KMS-11 (cell line): ENCODE data around the gene DNAI4.

Source experiments
- H2AFZ ChIP-seq: fragments of 200-600 bp; sonication (generic); 2 replicates; pipeline ENCODE4 v1.6.1; 2016; ENCODE audit warnings: antibody characterized with exemption, mixed run types, low read depth
- H3K27ac ChIP-seq: fragments of 200-600 bp; sonication (generic); 2 replicates; pipeline ENCODE4 v1.6.1; 2016; ENCODE audit warnings: mild to moderate bottlenecking, mixed run types
- H3K27me3 ChIP-seq: fragments of 200-600 bp; sonication (generic); 2 replicates; pipeline ENCODE4 v1.6.1; 2017; ENCODE audit warnings: mild to moderate bottlenecking, low read depth, mixed run types, moderate library complexity; ENCODE audit not compliant: insufficient read depth
- H3K36me3 ChIP-seq: fragments of 200-600 bp; sonication (generic); 2 replicates; pipeline ENCODE4 v1.6.1; 2017; ENCODE audit warnings: mild to moderate bottlenecking, mixed run types; ENCODE audit not compliant: insufficient read depth
- H3K4me1 ChIP-seq: fragments of 200-600 bp; sonication (generic); 2 replicates; pipeline ENCODE4 v1.6.1; 2016; ENCODE audit warnings: mild to moderate bottlenecking, low read depth, mixed run types; ENCODE audit not compliant: poor library complexity, severe bottlenecking
- H3K4me2 ChIP-seq: fragments of 200-600 bp; sonication (generic); 2 replicates; pipeline ENCODE4 v1.7.0; 2016; ENCODE audit warnings: mild to moderate bottlenecking, mixed run types
- H3K4me3 ChIP-seq: fragments of 200-600 bp; sonication (generic); IDR thresholded peaks from 2 replicates; pipeline ENCODE4 v1.6.1; 2017; ENCODE audit warnings: low read depth, low read length, mixed read lengths; ENCODE audit not compliant: insufficient read depth
- H3K79me2 ChIP-seq: fragments of 200-600 bp; sonication (generic); 2 replicates; pipeline ENCODE4 v1.6.1; 2016; ENCODE audit warnings: low read depth, mixed run types; ENCODE audit not compliant: insufficient read depth
- H3K9ac ChIP-seq: fragments of 200-600 bp; sonication (generic); 2 replicates; pipeline ENCODE4 v1.6.1; 2016; ENCODE audit warnings: mild to moderate bottlenecking, mixed run types
- H4K20me1 ChIP-seq: fragments of 200-600 bp; sonication (generic); 2 replicates; pipeline ENCODE4 v1.6.1; 2016; ENCODE audit warnings: mild to moderate bottlenecking, mixed run types; ENCODE audit not compliant: insufficient read depth
- TF ChIP-seq, protein P1 (sequence below): fragments of 200-600 bp; sonication (generic); conservative IDR thresholded peaks from 2 replicates; pipeline ENCODE4 v1.6.1; 2017; ENCODE audit warnings: low read depth, mild to moderate bottlenecking, antibody characterized with exemption, low read length, moderate library complexity, mixed read lengths

DNAI4 gene

DNA sequence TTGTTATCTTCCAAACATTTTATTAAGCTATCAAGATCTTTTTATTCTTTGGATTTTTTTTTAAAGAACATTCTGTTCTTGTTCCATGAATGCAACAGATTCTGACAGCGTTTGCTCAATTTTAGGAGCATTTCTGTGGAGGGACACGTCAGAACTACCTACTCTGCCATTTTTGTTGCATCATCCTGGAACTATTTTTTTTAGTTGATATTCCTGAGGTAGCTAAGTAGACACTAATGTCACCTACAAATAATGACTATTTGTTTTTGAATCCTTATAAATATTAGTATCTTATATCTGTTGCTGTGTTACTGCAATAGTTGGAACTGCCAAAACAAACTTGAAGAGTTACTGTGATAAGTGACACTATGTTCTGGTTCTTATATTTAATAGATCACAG, 57.2 kb downstream of the DNAI4 start:
- TF ChIP-seq, protein P1, sequence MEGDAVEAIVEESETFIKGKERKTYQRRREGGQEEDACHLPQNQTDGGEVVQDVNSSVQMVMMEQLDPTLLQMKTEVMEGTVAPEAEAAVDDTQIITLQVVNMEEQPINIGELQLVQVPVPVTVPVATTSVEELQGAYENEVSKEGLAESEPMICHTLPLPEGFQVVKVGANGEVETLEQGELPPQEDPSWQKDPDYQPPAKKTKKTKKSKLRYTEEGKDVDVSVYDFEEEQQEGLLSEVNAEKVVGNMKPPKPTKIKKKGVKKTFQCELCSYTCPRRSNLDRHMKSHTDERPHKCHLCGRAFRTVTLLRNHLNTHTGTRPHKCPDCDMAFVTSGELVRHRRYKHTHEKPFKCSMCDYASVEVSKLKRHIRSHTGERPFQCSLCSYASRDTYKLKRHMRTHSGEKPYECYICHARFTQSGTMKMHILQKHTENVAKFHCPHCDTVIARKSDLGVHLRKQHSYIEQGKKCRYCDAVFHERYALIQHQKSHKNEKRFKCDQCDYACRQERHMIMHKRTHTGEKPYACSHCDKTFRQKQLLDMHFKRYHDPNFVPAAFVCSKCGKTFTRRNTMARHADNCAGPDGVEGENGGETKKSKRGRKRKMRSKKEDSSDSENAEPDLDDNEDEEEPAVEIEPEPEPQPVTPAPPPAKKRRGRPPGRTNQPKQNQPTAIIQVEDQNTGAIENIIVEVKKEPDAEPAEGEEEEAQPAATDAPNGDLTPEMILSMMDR, result no peak
- Histone ChIP-seq H3K36me3 (no peaks in the 10 kb centered on the region), H3K4me2 (no peak overlapping the region), H3K9ac (no peak overlapping the region), H3K27ac (no peak overlapping the region), H3K79me2 (no peaks in the 10 kb centered on the region), H3K27me3 (no peaks in the 10 kb centered on the region), H3K4me3 (no peak overlapping the region), H2AFZ (no peak overlapping the region), H3K4me1 (no peaks in the 10 kb centered on the region), H4K20me1 (no peaks in the 10 kb centered on the region)

DNA sequence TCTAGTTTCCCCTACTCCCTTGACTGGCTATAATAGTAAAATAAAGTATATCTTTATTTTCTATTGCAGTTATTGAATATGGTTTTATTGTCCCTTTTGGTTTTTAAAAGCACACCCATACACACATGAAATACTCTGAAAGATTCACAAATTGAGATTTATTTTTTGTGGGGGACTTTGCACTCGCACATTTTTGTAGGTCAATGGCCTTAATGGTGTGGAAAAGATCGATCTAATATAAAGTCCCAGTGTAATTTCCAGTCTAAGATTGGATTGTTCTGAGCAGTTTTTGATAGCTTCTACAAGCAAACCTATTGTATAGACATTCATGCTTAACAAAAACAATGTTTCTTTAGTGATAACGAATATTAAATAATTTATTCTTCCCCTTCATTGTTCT, 64.1 kb downstream of the DNAI4 start:
- H3K9ac ChIP-seq, result no peak overlapping the region
- no peaks in the 10 kb centered on the region for H3K4me1 ChIP-seq
- TF ChIP-seq, protein P1, result no peak
- H3K36me3 ChIP-seq, result no peaks in the 10 kb centered on the region
- H3K4me2 ChIP-seq, result no peak overlapping the region
- H4K20me1 ChIP-seq, result no peaks in the 10 kb centered on the region
- H2AFZ ChIP-seq, result no peak overlapping the region
- H3K27ac ChIP-seq, result no peak overlapping the region
- H3K79me2 ChIP-seq, result no peaks in the 10 kb centered on the region
- H3K27me3 ChIP-seq, result no peaks in the 10 kb centered on the region
- no peak overlapping the region for H3K4me3 ChIP-seq

DNA sequence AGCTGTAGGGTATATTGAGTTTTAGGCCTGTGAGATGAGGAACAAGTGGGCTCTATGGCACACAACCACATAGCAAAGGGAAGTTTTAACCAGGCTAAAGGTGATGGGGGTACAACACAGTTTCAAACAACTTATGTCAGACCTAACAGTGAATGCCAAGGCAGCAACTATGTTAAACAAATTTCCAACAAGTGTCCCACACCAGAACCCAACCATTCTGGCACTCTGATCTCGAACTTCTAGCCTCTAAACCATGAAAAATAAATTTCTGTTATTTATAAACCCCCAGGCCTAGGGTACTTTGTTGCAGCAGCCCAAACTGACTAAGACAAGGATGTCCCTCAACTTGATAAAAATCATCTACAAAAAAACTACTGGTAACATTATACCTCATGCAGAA, 71.3 kb downstream of the DNAI4 start:
- Histone ChIP-seq H2AFZ (no peak overlapping the region), H3K4me2 (no peak overlapping the region), H3K27me3 (no peaks in the 10 kb centered on the region), H3K27ac (no peak overlapping the region), H3K9ac (no peak overlapping the region), H4K20me1 (no peaks in the 10 kb centered on the region), H3K4me3 (no peak overlapping the region), H3K79me2 (no peaks in the 10 kb centered on the region), H3K36me3 (no peaks in the 10 kb centered on the region), H3K4me1 (peaks cover 3% of the 10 kb centered on the region)
- TF ChIP-seq, protein P1, result no peak

DNA sequence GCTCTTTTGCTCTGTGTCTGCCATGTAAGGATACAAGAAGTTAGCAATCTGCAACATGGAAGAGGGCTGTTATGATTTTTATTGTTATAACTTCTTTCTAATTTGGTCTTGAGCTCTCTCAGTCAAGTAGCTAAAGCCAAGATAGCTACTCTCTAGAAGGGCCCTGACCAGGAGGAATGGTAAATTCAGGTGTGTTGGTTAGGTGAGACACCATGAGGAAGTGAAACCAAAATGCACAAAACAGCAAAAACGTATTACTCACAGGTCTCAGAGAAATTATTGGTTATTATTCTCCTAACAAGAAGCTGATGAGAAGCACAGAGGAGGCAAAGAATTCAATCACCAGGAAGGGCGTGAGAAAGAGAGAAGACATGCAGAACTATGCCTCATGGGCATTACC, 71.8 kb downstream of the DNAI4 start:
- no peaks in the 10 kb centered on the region for H3K27me3 ChIP-seq
- no peak overlapping the region for H3K27ac ChIP-seq
- H3K9ac ChIP-seq, result no peak overlapping the region
- no peaks in the 10 kb centered on the region for H4K20me1 ChIP-seq
- TF ChIP-seq, protein P1, result no peak
- no peaks in the 10 kb centered on the region for H3K36me3 ChIP-seq
- no peak overlapping the region for H2AFZ ChIP-seq
- H3K79me2 ChIP-seq, result no peaks in the 10 kb centered on the region
- no peak overlapping the region for H3K4me2 ChIP-seq
- H3K4me3 ChIP-seq, result no peak overlapping the region
- peaks cover 3% of the 10 kb centered on the region for H3K4me1 ChIP-seq
